ENCODE data around the gene SEC31A. TPM values are rescaled to one million over a fixed set of nuclear protein-coding genes. Genes with fewer than 3 reads are reported as not detected.
"Not testable (repeated sequence)": the region's sequence is repeated elsewhere in the genome, so short reads cannot be mapped to it uniquely, and the experiment has no call there.

SEC31A gene
- total and polyA plus RNA-seq, 10 donors, result 63.6 to 204 (median 146) TPM

DNA sequence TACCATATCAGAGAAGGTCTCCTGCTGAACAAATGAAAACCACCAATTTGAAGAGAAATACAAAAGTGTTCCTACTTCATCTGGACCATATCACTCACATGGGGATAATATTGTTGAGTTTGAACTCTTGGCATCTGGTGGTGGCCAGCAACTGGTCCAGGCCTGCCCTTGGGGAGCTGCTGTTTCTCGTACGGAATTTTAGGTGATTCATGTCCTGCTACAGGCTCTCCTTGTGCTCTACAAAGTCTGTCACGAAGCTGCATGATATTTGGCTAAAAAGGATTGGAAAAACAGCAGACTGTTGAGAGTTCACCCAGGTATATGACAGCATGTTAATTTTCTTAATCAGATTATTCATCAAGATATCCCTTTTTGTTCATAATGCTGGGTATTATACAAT, 42.2 kb downstream of the SEC31A start:
- no peak for TF ChIP-seq POLR2AphosphoS5 (IDR thresholded peaks at IDR 0.05)
- TF ChIP-seq CTCF (IDR thresholded peaks at IDR 0.05 in 8 of 11, conservative IDR thresholded peaks at IDR 0.05 in 3 of 11), result no peak
- Histone ChIP-seq H3K9me3 (no peaks in the 10 kb centered on the region), H3K27me3 (replicated peaks in 1 of 7) (no peaks in the 10 kb centered on the region), H3K4me1 (no peaks in the 10 kb centered on the region), H3K4me3 (no peak overlapping the region), H3K36me3 (peaks cover 7 to 100% (median 84%) of the 10 kb centered on the region in 6 donors), H3K27ac (no peak overlapping the region)
- no peak for DNase-seq
- intact Hi-C loops (cut with DNase I; ENCODE audit: low total_unique reads), result no loop called here
- WGBS, 5 donors, result 92 to 95% (median 95%) methylated on average over 3 of the region's 3 CpGs

- no peak for DNase-seq
- intact Hi-C loops (cut with DNase I; ENCODE audit: low total_unique reads), result no loop called here
These were observed 48.4 kb downstream of the SEC31A start for GRCh38 chr4:82842593-82842992.

GRCh38 chr4:82839624-82840023, 51.3 kb downstream of the SEC31A start:
- intact Hi-C loops (cut with DNase I; ENCODE audit: low total_unique reads), result no loop called here
- no peaks in the 10 kb centered on the region for H3K4me1 ChIP-seq
- TF ChIP-seq CTCF (IDR thresholded peaks at IDR 0.05 in 8 of 11, conservative IDR thresholded peaks at IDR 0.05 in 3 of 11), result no peak
- no peak for TF ChIP-seq POLR2A (IDR thresholded peaks at IDR 0.05)
- TF ChIP-seq POLR2AphosphoS5 (IDR thresholded peaks at IDR 0.05), result no peak
- H3K27me3 ChIP-seq (replicated peaks in 1 of 7), result no peaks in the 10 kb centered on the region
- 77 to 91% (median 85%) methylated on average over 1 of the region's 1 CpG for WGBS, 5 donors
- H3K9me3 ChIP-seq, result no peaks in the 10 kb centered on the region
- no peak overlapping the region for H3K4me3 ChIP-seq
- no peak overlapping the region for H3K27ac ChIP-seq
- DNase-seq, result no peak
- peaks cover 0 to 99% (median 75%) of the 10 kb centered on the region in 6 donors for H3K36me3 ChIP-seq

More at GRCh38 chr4:82842593-82842992, 48.4 kb downstream of the SEC31A start:
- H3K27me3 ChIP-seq (replicated peaks in 1 of 7), result no peaks in the 10 kb centered on the region
- no peaks in the 10 kb centered on the region for H3K4me1 ChIP-seq
- H3K9me3 ChIP-seq, result no peaks in the 10 kb centered on the region
- no peak for TF ChIP-seq POLR2A (IDR thresholded peaks at IDR 0.05)
- TF ChIP-seq CTCF (IDR thresholded peaks at IDR 0.05 in 8 of 11, conservative IDR thresholded peaks at IDR 0.05 in 3 of 11), result no peak
- TF ChIP-seq POLR2AphosphoS5 (IDR thresholded peaks at IDR 0.05), result no peak
- H3K36me3 ChIP-seq, result peaks cover 4 to 100% (median 87%) of the 10 kb centered on the region in 6 donors
- H3K27ac ChIP-seq, result no peak overlapping the region
- H3K4me3 ChIP-seq, result no peak overlapping the region

DNA sequence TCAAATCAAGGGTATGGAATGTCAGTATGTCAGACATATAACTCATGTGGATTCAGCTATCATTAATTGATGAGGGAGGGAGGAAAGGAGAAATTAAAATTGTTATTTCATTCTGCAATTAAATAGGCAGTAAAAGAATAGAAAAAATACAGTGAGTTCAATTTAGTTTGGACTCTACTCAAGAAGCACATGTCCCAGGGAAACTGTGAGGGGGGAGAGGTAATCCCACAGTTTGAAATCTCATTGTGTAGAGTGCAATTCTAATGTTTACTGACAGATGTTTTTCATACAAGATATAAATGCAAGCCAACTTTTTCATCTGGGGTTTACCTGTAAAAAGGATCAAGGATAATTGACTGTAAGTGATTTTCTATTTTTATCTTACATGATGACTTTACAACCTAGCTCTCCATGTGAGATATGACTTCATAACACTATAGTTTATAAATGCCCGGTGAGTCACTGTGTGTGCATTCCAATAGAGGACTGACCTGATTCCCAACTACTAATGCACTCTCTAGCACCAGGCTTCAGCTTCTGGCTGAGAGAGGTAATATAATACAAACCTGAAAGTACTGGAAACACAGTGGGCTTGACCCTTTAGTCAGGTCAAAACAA, 57.1 kb downstream of the SEC31A start:
- H3K27ac ChIP-seq, result no peak overlapping the region
- intact Hi-C loops (cut with DNase I; ENCODE audit: low total_unique reads), result no loop called here
- H3K4me3 ChIP-seq, result no peak overlapping the region
- TF ChIP-seq CTCF (IDR thresholded peaks at IDR 0.05 in 8 of 11, conservative IDR thresholded peaks at IDR 0.05 in 3 of 11) (no peak), POLR2A (IDR thresholded peaks at IDR 0.05) (no peak), POLR2AphosphoS5 (IDR thresholded peaks at IDR 0.05) (no peak)
- DNase-seq, result no peak
- H3K27me3 ChIP-seq (replicated peaks in 1 of 7), result no peaks in the 10 kb centered on the region
- peaks cover 0 to 8% (median 4%) of the 10 kb centered on the region in 8 donors for H3K9me3 ChIP-seq
- 92 to 98% (median 95%) methylated on average over 1 of the region's 1 CpG for WGBS, 5 donors
- peaks cover 0 to 98% (median 50%) of the 10 kb centered on the region in 6 donors for H3K36me3 ChIP-seq
- no peaks in the 10 kb centered on the region for H3K4me1 ChIP-seq

DNA sequence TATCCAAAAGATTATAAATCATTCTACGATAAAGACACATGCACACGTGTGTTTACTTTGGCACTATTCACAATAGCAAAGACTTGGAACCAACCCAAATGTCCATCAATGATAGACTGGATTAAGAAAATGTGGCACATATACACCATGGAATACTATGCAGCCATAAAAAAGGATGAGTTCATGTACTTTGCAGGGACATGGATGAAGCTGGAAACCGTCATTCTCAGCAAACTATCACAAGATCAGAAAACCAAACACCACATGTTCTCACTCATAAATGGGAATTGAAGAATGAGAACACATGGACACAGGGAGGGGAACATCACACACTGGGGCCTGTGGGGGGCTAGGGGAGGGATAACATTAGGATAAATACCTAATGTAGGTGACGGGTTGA, 57.9 kb downstream of the SEC31A start:
- 96 to 99% (median 98%) methylated on average over 4 of the region's 4 CpGs for WGBS, 5 donors
- H3K27me3 ChIP-seq (replicated peaks in 1 of 7); DNase-seq; H3K4me1 ChIP-seq; H3K9me3 ChIP-seq; H3K4me3 ChIP-seq; intact Hi-C loops (cut with DNase I; ENCODE audit: low total_unique reads); H3K27ac ChIP-seq: not testable (repeated sequence)
- H3K36me3 ChIP-seq, result peaks cover 0 to 98% (median 53%) of the 10 kb centered on the region in 6 donors
